RWPE2 (cell line): ENCODE results near the gene MXRA7.
"Not testable (repeated sequence)": the region's sequence is repeated elsewhere in the genome, so short reads cannot be mapped to it uniquely, and the experiment has no call there.

Source experiments
- ATAC-seq: fragments of 200-7000 bp; cut with Tn5 transposase; 3 replicates; pipeline ENCODE4 v1.9.1; 2021; ENCODE audit warnings: low read depth
- DNase-seq: peaks from one replicate; pipeline ENCODE4 v3.0.0-alpha.2; 2020; ENCODE audit warnings: low spot score
- H3K27ac ChIP-seq: fragments of 450-650 bp; 2 replicates; pipeline ENCODE4 v1.5.1; 2017; ENCODE audit warnings: mild to moderate bottlenecking; ENCODE audit not compliant: poor library complexity, severe bottlenecking
- H3K27me3 ChIP-seq: fragments of 250-450 bp; sonication (Bioruptor Pico); 2 replicates; pipeline ENCODE4 v1.5.1; 2021; ENCODE audit warnings: mild to moderate bottlenecking, moderate library complexity; ENCODE audit not compliant: insufficient read depth, poor library complexity, severe bottlenecking
- H3K36me3 ChIP-seq: fragments of 250-450 bp; sonication (Bioruptor Pico); 2 replicates; pipeline ENCODE4 v1.5.1; 2020; ENCODE audit warnings: low read depth, mild to moderate bottlenecking, moderate library complexity
- H3K4me1 ChIP-seq: fragments of 250-450 bp; sonication (Bioruptor Pico); 2 replicates; pipeline ENCODE4 v1.5.1; 2021; ENCODE audit warnings: mild to moderate bottlenecking, moderate library complexity; ENCODE audit not compliant: insufficient read depth, poor library complexity, severe bottlenecking
- H3K4me3 ChIP-seq: fragments of 250-450 bp; sonication (Bioruptor Pico); 2 replicates; pipeline ENCODE4 v1.5.1; 2021; ENCODE audit warnings: mild to moderate bottlenecking, moderate library complexity; ENCODE audit not compliant: severe bottlenecking
- H3K9me3 ChIP-seq: fragments of 250-450 bp; sonication (Bioruptor Pico); 2 replicates; pipeline ENCODE4 v1.5.1; 2021; ENCODE audit warnings: mild to moderate bottlenecking, moderate library complexity; ENCODE audit not compliant: severe bottlenecking
- CTCF ChIP-seq: fragments of 450-650 bp; IDR thresholded peaks from one replicate; pipeline ENCODE4 v1.5.1; 2017; ENCODE audit warnings: mild to moderate bottlenecking, moderate library complexity; ENCODE audit not compliant: poor library complexity, severe bottlenecking

MXRA7 gene

DNA sequence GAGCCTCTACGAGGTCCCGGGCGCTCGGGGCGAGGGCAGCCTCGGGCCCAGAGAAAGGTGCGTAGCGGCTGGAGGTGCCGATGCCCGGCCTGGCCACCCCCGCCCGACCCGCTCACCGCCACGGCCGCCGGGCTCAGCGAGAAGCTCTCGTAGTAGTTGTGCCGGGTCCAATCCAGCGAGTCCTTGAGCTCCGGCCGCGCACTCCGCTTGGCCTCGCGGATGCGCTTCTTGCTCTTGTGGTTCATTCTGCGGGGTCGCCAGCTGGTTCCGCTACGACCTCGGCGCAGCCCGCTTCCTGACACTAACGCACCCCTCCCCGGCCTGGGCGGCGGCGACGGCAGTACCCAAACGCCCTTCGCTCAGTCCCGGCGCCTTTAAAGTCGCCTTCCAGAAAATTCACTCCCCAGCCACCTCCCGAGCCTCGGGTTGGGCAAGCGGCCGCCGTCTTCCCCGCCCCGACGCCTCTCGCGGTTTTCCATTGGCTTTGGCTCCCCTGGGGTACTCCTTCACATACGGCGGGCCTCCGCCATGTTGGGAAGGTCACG, 15.5 kb upstream of the MXRA7 start, which contains the start of gene JMJD6:
Gene JMJD6, minus strand, starts transcription at position 376 of the 545 bp plus-strand sequence. Its CDS starts 131 bp downstream, at position 245.
- TF ChIP-seq CTCF = no peak
- peak; percentile 97 for DNase-seq
- Histone ChIP-seq H3K9me3 (no peaks in the 10 kb centered on the region), H3K4me3 (peak within 1 kb of the TSS; percentile 83), H3K27ac (peak within 1 kb of the TSS; percentile 87), H3K4me1 (peaks cover 6% of the 10 kb centered on the region), H3K27me3 (no peaks in the 10 kb centered on the region), H3K36me3 (peaks cover 58% of the 10 kb centered on the region)
- ATAC-seq = peak; percentile 91

DNA sequence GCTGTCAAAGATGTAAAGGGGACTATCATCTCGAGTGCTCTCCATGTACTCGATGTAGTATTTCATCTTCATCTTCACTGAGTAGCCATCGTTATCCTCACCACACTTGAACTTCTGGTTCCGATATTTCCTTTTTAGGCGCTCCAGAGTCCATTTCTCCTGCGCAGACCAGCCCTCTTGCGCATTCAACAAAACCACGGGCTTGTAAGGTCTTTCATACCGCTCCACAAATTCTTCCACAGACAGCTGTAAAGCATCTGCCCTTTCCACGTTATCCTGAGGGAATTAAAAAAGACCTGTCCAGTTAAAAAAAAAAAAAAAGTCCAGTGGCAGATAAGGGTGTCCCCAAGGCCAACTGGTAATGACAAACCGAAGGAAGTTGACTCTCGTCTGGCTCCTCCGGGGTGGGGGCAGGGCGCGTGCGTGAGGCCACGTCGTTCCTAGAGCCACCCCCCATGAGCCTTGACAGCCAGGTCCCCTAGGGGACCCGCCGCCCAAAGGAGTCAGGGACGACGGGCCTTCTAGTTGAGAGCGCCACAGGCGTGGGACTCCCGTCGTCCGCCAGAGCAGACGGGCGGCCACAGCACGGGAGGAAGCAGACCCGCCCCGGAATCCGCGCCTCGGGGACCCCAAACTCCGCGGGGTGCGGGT, 14.9 kb upstream of the MXRA7 start:
- no peak for TF ChIP-seq CTCF
- peak overlapping the region; percentile 87 for H3K27ac ChIP-seq
- H3K27me3 ChIP-seq = no peaks in the 10 kb centered on the region
- DNase-seq (no peak), ATAC-seq (peak; percentile 28)
- H3K4me3 ChIP-seq = peak overlapping the region; percentile 83
- H3K36me3 ChIP-seq = peaks cover 62% of the 10 kb centered on the region
- H3K9me3 ChIP-seq = no peaks in the 10 kb centered on the region
- H3K4me1 ChIP-seq = peaks cover 6% of the 10 kb centered on the region

GRCh38 chr17:76723812-76724211, 13.0 kb upstream of the MXRA7 start:
- Histone ChIP-seq H3K4me1 (peaks cover 6% of the 10 kb centered on the region), H3K27ac (no peak overlapping the region), H3K36me3 (peaks cover 64% of the 10 kb centered on the region), H3K9me3 (no peaks in the 10 kb centered on the region), H3K27me3 (no peaks in the 10 kb centered on the region), H3K4me3 (no peak overlapping the region)
- no peak for TF ChIP-seq CTCF
- ATAC-seq = no peak
- DNase-seq = no peak

DNA sequence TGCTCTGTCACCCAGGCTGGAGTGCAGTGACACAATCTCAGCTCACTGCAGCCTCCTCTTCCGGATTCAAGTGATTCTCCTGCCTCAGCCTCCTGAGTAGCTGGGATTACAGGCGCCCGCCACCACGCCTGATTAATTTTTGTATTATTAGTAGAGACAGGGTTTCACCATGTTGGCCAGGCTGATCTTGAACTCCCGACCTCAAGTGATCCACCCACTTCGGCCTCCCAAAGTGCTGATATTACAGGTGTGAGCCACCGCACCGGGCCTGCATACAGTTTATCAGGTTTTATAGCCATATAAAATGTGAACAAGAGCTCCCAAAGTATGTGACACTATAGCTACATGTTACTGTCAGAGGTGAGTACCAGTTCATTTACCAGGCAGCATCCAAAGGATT, 12.2 kb upstream of the MXRA7 start:
- H3K27me3 ChIP-seq, H3K4me3 ChIP-seq, H3K27ac ChIP-seq, DNase-seq, H3K9me3 ChIP-seq, H3K4me1 ChIP-seq, ATAC-seq: not testable (repeated sequence)
- H3K36me3 ChIP-seq = peaks cover 72% of the 10 kb centered on the region

- no peak overlapping the region for H3K27ac ChIP-seq
- no peak overlapping the region for H3K4me3 ChIP-seq
- no peaks in the 10 kb centered on the region for H3K27me3 ChIP-seq
- H3K36me3 ChIP-seq = peaks cover 79% of the 10 kb centered on the region
- H3K9me3 ChIP-seq = no peaks in the 10 kb centered on the region
- TF ChIP-seq CTCF = no peak
- no peak for DNase-seq
- ATAC-seq = no peak
- H3K4me1 ChIP-seq = peaks cover 8% of the 10 kb centered on the region
Observed at GRCh38 chr17:76722279-76722678, 11.5 kb upstream of the MXRA7 start.
